SW 1271 (cell line): Measurements from ENCODE around the gene MED27.

ENCODE experiments used
- DNase-seq, 2 experiments: peaks; one replicate each; lab custom pipeline; 2025; lab: John Stamatoyannopoulos, UW

The MED27 gene

GRCh38 chr9:131919216-131919615 is 160.5 kb downstream of the MED27 start:
- DNase-seq = no peak

GRCh38 chr9:131918481-131918880 is 161.2 kb downstream of the MED27 start:
- no peak for DNase-seq

- DNase-seq = no peak
Measured at GRCh38 chr9:131917009-131917408, 162.7 kb downstream of the MED27 start.

- DNase-seq = no peak
Measured at GRCh38 chr9:131915181-131915580, 164.5 kb downstream of the MED27 start.

GRCh38 chr9:131912671-131913070 is 167.0 kb downstream of the MED27 start:
- no peak for DNase-seq

- DNase-seq = no peak
Measured at GRCh38 chr9:131912069-131912468, 167.6 kb downstream of the MED27 start.

GRCh38 chr9:131910572-131910971 is 169.1 kb downstream of the MED27 start:
- no peak for DNase-seq

GRCh38 chr9:131905144-131905543 is 174.5 kb downstream of the MED27 start:
- no peak for DNase-seq

GRCh38 chr9:131899296-131900228 is 180.1 kb downstream of the MED27 start:
- no peak for DNase-seq

GRCh38 chr9:131892902-131893500 is 186.7 kb downstream of the MED27 start:
- no peak for DNase-seq

- DNase-seq = no peak
Measured at GRCh38 chr9:131892162-131892707, 187.4 kb downstream of the MED27 start.

- no peak for DNase-seq
Measured at GRCh38 chr9:131891598-131891997, 188.1 kb downstream of the MED27 start.

GRCh38 chr9:131889437-131890251 is 190.0 kb downstream of the MED27 start:
- no peak for DNase-seq

GRCh38 chr9:131888923-131889322 is 190.7 kb downstream of the MED27 start:
- DNase-seq = no peak

GRCh38 chr9:131887680-131888079 is 192.0 kb downstream of the MED27 start:
- no peak for DNase-seq

GRCh38 chr9:131886826-131887225 is 192.8 kb downstream of the MED27 start:
- DNase-seq = no peak

GRCh38 chr9:131885144-131885609 is 194.5 kb downstream of the MED27 start:
- no peak for DNase-seq

- DNase-seq = no peak
Measured at GRCh38 chr9:131884222-131884621, 195.4 kb downstream of the MED27 start.

GRCh38 chr9:131880833-131881583 is 198.7 kb downstream of the MED27 start:
- no peak for DNase-seq

GRCh38 chr9:131879911-131880290 is 199.8 kb downstream of the MED27 start:
- DNase-seq = no peak

GRCh38 chr9:131879181-131879910 is 200.3 kb downstream of the MED27 start:
- no peak for DNase-seq
